Fibroblast of pulmonary artery (primary cell): ENCODE results near the gene NOL4L.

ENCODE experiments used
- DNase-seq: peaks from one replicate; pipeline ENCODE4 v3.0.0-alpha.2; 2010; ENCODE audit warnings: low read depth
- H3K4me3 ChIP-seq: replicated peaks from 2 replicates; pipeline ENCODE4 v1.5.1; 2011; ENCODE audit warnings: low read depth, mild to moderate bottlenecking, control low read depth, low read length, moderate library complexity
- CTCF ChIP-seq: IDR thresholded peaks from 2 replicates; pipeline ENCODE4 v1.5.1; 2011; ENCODE audit warnings: mild to moderate bottlenecking, control low read depth, low read length, inconsistent platforms; ENCODE audit errors: missing control alignments

NOL4L gene

GRCh38 chr20:32406701-32407100 lies 178.4 kb downstream of the NOL4L start:
- no peak overlapping the region for H3K4me3 ChIP-seq
- DNase-seq, result no peak
- no peak for TF ChIP-seq CTCF

- no peak for TF ChIP-seq CTCF
- DNase-seq, result no peak
- no peak overlapping the region for H3K4me3 ChIP-seq
These were observed 181.1 kb downstream of the NOL4L start for GRCh38 chr20:32404017-32404416.

GRCh38 chr20:32400476-32400875 lies 184.7 kb downstream of the NOL4L start:
- no peak overlapping the region for H3K4me3 ChIP-seq
- no peak for DNase-seq
- TF ChIP-seq CTCF, result no peak

- no peak overlapping the region for H3K4me3 ChIP-seq
- no peak for DNase-seq
- TF ChIP-seq CTCF, result no peak
These were observed 187.5 kb downstream of the NOL4L start for GRCh38 chr20:32397567-32398084.

GRCh38 chr20:32396646-32397160 lies 188.4 kb downstream of the NOL4L start:
- no peak for TF ChIP-seq CTCF
- no peak for DNase-seq
- no peak overlapping the region for H3K4me3 ChIP-seq

GRCh38 chr20:32395066-32395465 lies 190.1 kb downstream of the NOL4L start:
- DNase-seq, result no peak
- H3K4me3 ChIP-seq, result no peak overlapping the region
- TF ChIP-seq CTCF, result no peak
